IPS-NIHi7 (cell line): ENCODE results near the gene IGFBP2.

ENCODE experiments used
- DNase-seq: peaks from one replicate; pipeline ENCODE4 v3.0.0; 2012; ENCODE audit warnings: mixed read lengths; ENCODE audit errors: extremely low spot score

IGFBP2 gene

GRCh38 chr2:216636551-216637450 lies 3.6 kb downstream of the IGFBP2 start:
- DNase-seq, result peak; percentile 38

GRCh38 chr2:216637472-216637871 lies 4.3 kb downstream of the IGFBP2 start:
- DNase-seq, result no peak

DNA sequence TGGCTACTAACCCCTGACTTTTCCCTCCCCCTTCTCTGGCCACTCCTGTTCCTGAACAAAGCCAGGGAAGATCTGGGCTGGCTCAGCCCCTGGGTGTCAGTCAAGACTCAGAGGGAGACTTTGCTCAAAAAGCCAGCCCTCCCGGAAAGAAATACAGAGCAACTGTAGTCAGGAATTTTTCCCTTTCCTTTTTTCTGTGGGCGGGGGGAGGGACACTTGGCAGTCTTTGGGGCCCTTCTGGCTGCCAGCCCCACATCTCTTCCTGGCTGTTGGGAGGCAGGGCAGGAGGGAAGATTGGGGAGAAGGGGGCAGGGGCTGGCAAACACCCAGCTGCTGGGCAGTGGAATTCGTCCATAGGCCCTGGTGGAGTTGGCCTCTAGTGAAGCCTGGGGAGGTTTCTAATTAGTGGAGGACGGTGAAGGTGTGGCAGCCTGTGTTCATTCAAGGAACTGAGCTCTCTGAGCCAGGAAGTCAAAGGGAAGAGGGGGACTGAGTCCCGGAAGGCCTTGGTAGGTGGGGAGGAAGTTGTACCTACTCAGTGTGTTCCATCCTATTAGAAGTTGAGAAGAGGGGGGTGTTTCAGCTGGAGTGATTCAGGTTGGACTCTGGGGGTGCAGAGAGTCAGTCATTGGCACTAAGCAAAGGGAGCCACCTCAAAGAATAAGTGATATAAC lies 10.9 kb downstream of the IGFBP2 start:
- DNase-seq, result peak; percentile 59

DNA sequence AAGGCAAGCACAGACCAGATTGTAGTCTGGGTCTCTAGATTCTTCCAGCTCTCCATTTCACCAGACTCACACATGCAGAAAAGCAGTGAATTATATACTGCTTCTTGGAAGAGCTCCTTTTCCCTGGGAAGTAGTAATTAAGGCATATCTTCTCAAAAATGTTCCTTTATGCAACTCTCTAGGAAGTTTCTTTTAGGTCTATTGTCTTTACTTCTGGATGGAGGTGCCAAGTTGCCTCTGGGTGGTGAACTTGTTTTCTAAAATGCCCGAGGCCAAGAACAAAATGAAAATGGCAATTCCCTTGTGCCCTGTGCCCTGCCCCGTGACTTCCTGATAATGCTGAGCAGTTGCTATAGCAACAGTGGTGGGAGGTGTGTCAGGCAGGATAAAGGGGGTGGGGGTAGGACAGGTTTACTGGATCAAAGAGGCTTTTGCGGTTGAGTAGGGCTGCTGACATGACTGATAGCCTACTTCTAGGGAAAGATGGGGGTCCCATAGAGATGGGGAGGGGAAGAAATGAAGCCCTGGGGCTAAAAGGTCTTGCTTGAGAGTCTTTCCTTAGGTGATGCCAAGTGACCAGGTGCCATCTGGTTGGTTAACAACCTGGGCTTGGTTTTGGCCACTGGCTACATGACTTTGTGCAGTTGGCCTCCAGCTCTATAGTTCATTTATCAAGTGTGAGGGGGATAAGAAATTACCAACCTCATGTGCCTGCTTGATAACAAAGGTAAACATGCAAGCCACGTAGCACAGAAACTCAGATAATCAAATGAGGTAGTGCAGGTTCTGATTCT lies 11.8 kb downstream of the IGFBP2 start:
- no peak for DNase-seq

GRCh38 chr2:216645636-216645950 lies 12.4 kb downstream of the IGFBP2 start:
- no peak for DNase-seq

DNA sequence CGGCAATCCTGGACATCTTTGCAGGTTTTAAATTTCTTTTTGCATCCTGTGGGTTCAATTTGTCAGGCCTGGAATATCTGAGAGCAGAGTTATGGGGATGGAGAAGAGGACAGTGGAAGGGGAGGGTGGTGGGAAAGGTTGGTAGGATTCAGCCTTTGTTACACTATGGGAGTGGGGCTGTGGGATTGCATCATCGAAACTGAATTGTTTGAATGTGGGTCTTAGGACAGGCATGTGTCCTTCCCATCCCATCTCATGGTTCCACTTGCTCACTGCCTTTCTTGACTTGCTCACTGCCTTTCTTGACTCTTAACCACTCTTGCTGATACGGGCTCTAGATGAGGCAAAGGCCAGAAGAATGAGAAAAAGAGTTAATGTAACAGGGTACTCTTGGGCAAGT lies 12.9 kb downstream of the IGFBP2 start:
- DNase-seq, result no peak

DNA sequence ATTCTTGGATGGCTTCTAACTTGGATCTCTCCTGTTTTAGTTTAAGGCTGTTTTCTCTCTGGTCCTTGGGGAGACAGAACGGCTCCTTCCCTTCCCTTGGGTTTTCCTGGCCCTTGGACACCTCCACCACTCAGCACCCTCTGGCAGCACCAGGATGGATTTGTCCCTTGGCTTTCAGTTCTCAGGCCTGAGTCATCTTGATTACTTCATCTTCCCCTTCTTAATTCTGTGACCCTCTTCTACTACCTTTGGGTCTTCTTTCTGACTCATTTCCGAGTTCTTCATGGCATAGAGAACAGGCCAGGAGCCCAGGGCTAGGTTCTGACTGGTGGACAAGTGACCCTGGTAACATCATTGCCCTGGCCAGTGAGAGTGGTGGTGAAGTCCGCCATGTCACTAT lies 14.9 kb downstream of the IGFBP2 start:
- DNase-seq, result no peak

DNA sequence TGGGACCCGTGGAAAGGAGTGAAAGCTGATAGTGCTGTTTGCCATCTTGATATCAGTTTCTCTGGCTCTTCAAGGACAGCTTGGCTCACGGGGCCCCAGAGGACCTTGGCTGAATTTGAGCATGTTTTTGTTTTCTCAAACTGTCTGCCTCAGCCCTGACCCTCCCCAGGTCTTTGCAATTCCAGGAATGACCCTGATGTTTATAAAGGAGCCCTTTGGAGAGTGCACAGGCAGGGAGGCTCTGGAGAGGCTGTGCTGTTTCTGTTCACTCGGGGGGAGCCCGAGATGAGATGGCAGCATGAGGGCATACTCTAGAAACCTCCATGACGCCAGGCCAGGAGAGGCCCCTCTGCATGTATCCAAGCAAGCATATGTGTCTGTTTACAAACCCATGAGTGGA lies 16.4 kb downstream of the IGFBP2 start:
- DNase-seq, result no peak

GRCh38 chr2:216650626-216651257 lies 17.5 kb downstream of the IGFBP2 start:
- DNase-seq, result no peak

- no peak for DNase-seq
Measured at GRCh38 chr2:216651351-216651881, 18.2 kb downstream of the IGFBP2 start.

- no peak for DNase-seq
Measured at GRCh38 chr2:216652566-216652965, 19.3 kb downstream of the IGFBP2 start.

DNA sequence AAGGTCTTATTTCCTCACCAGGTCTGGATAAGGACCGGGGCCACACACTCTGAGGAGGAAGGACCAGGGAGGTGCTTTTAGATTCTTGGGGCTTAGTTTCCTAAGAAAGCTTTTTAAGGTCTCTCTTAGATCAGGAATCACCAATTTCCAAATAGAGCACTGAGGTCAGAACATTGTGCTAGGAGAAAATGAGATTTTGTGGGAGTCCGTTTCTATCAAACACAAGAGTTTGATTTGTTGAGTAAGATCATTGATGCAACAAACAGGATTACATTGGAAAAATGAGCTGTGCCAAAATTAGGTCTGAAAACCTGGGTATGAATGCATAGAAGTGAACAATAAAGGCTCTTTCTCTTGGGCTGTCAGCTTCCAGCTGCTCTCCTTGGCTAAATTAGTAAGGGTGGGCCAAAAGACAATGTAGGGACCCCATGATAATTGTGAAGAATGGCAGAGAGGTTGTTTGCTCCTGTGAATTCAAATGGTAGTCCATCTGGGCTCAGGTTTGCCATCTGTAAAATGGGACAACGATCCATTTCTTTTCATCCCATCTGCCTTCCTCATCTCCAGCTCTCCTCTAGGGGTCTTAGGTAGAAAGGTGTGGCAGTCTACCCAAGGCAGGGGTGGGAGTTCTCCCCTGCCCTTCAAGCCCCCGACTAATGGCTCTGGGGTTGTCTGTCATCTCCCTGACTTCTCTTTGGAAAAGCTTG lies 20.0 kb downstream of the IGFBP2 start:
- no peak for DNase-seq

- DNase-seq, result no peak
Measured at GRCh38 chr2:216653931-216654365, 20.7 kb downstream of the IGFBP2 start.

GRCh38 chr2:216654528-216655052 lies 21.4 kb downstream of the IGFBP2 start:
- DNase-seq, result no peak

- no peak for DNase-seq
Measured at GRCh38 chr2:216657086-216657855, 24.1 kb downstream of the IGFBP2 start.

- DNase-seq, result no peak
Measured at GRCh38 chr2:216657980-216658379, 24.8 kb downstream of the IGFBP2 start.

- DNase-seq, result no peak
Measured at GRCh38 chr2:216658757-216659156, 25.5 kb downstream of the IGFBP2 start.

DNA sequence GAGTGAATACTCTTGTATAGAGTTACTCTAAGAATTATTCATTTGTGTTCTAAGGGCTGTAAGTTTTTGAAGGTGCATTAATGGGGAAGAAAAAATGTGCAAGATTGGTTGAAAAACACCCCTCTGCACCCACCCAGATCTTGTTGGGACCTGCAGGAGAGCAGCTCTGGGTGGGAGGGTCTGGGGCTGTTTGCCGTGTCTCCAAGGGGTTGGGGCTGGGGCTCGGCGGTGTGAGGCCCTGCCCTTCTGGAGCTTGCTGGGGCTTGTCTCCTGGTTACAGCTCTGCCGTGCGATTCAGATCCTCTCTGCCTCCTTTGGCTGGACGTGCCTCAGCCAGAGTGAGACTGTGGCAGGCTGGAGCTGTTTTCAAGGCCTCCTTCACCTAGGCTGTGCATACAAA lies 26.1 kb downstream of the IGFBP2 start:
- DNase-seq, result no peak

GRCh38 chr2:216660496-216660895 lies 27.3 kb downstream of the IGFBP2 start:
- DNase-seq, result no peak

GRCh38 chr2:216661051-216661450 lies 27.8 kb downstream of the IGFBP2 start:
- no peak for DNase-seq
